Astrocyte of the spinal cord (primary cell): ENCODE measurements around the gene CMYA5.

Experiments
- DNase-seq: peaks from one replicate; pipeline ENCODE4 v3.0.0; 2011; ENCODE audit warnings: low read depth, low spot score
- H3K4me3 ChIP-seq: 2 replicates; pipeline ENCODE4 v1.5.1; 2011; ENCODE audit warnings: low read depth, mild to moderate bottlenecking, low read length, moderate library complexity
- CTCF ChIP-seq: IDR thresholded peaks from 2 replicates; pipeline ENCODE4 v1.5.1; 2012; ENCODE audit warnings: low read depth, mild to moderate bottlenecking, low read length, inconsistent platforms
- in situ Hi-C: cut with HindIII; loops from 2 replicates; pipeline ENCODE4 v1.10.0; 2017; ENCODE audit warnings: low sequenced_read_pairs

CMYA5 gene

GRCh38 chr5:79791843-79792242 lies 102.2 kb downstream of the CMYA5 start:
- no peak overlapping the region for H3K4me3 ChIP-seq
- DNase-seq = no peak
- TF ChIP-seq CTCF = no peak
- in situ Hi-C loops = no loop called here

DNA sequence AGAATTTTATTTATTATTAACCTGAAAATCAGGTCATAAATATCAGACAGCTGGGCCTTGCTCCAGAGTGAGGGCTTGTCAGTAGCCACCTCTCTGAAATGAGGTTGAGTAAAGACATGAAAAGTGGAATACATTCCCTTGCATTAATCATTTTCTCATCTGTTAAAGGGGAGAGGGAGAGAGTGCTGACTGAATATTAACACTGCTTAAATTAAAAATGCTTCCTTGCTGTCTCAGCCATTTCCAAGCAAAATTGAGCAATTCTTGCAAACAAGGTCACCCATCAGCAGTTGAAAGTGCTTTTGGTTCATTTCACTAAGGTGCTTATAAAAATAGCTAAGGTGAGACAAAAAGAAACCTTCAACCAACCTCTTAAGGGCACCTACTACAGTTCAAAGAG lies 102.8 kb downstream of the CMYA5 start:
- H3K4me3 ChIP-seq = no peak overlapping the region
- no peak for TF ChIP-seq CTCF
- in situ Hi-C loops = no loop called here
- no peak for DNase-seq

DNA sequence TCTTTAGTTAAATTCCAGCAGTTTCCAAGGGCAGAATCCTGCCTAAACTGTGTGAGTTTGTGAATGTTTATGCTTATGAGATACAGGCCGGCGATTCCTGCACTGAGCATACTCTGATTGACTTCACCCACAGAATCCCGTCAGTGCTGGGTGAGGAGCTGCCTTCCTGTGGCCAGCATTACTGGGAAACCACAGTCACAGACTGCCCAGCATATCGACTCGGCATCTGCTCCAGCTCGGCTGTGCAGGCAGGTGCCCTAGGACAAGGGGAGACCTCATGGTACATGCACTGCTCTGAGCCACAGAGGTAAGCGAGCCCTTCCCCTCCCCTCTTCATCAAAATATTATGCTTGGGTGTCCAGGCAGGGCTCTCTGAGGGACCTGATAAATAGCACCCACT lies 103.7 kb downstream of the CMYA5 start:
- in situ Hi-C loops = no loop called here
- no peak for DNase-seq
- TF ChIP-seq CTCF = no peak

GRCh38 chr5:79793722-79794121 lies 104.1 kb downstream of the CMYA5 start:
- TF ChIP-seq CTCF = no peak
- in situ Hi-C loops = no loop called here
- H3K4me3 ChIP-seq = no peak overlapping the region
- no peak for DNase-seq

More for the DNA sequence above, 103.7 kb downstream of the CMYA5 start:
- no peak overlapping the region for H3K4me3 ChIP-seq

DNA sequence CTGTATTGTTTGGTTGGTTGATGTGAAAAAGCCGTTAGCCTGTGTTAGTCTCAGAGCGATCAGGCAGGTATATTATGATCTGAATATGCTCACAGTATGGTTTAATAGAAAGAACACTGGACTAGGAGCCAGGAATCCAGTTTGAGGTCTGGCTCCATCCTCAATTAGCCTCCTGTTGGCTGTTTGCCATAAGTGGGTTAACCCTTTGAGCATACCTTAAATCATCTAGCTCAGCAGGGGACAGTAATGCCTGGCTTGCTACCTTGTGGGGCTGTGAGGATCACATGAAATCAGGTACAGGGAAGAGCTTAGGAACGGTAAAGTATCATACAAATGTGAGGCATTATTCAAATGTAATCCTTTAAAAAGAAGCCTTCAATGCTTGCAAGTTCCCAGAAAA lies 104.7 kb downstream of the CMYA5 start:
- no peak for DNase-seq
- H3K4me3 ChIP-seq = no peak overlapping the region
- TF ChIP-seq CTCF = no peak
- in situ Hi-C loops = no loop called here

DNA sequence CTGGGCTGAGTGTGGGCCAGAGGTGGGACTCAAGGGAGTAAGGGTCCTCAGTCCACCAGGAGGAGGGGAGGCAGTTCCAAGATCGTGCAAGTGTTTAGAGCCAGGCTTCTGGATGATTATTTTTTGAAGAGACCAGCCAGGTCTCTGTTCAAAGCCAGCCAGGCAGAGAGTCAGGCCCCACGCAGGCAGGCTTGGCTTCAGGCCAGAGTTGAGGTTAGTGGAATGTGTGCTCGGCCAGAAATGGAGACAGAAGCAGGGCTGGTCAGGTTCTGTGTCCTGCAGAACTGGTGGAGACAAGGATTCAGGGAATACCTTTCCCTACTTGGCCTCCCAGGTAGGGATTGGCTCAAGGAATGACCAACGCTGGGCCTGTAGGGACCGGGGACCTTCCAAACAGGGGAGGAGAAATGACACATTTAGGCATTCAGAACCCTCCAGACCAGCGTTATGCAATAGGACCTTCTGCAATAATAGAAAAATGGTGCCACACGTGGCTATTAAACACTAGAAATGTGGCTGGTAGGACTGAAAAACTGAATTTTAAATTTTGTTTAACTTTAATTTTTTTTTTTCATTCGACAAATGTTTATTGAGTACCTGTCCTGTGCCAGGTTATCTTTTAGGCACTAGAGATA lies 106.2 kb downstream of the CMYA5 start:
- peak; percentile 35 for DNase-seq
- no peak overlapping the region for H3K4me3 ChIP-seq
- in situ Hi-C loops = no loop called here
- no peak for TF ChIP-seq CTCF
